Stimulated activated CD4-positive, alpha-beta T cell treated with anti-CD3 and anti-CD28 coated beads, Interleukin-1b, Interleukin-23, amount 100 ng/mL, for 48 hours (primary cell): ENCODE measurements around the gene RAVER2.
A peak's percentile ranks its signal among the peaks of the same experiment; 100 is the strongest.
"Not testable (repeated sequence)": the region's sequence is repeated elsewhere in the genome, so short reads cannot be mapped to it uniquely, and the experiment has no call there.

Experiments
- DNase-seq: peaks from one replicate; pipeline ENCODE4 v3.0.0-alpha.2; 2020

RAVER2 gene

GRCh38 chr1:64820572-64820971, 75.7 kb downstream of the RAVER2 start:
- not testable (repeated sequence) for DNase-seq

GRCh38 chr1:64822621-64823020, 77.7 kb downstream of the RAVER2 start:
- no peak for DNase-seq

GRCh38 chr1:64823691-64824476, 79.0 kb downstream of the RAVER2 start:
- DNase-seq = peak; percentile 41

- no peak for DNase-seq
Observed at GRCh38 chr1:64826991-64827390, 82.1 kb downstream of the RAVER2 start.

GRCh38 chr1:64828829-64829228, 84.0 kb downstream of the RAVER2 start:
- no peak for DNase-seq

- DNase-seq = no peak
Observed at GRCh38 chr1:64829411-64830029, 84.6 kb downstream of the RAVER2 start.

GRCh38 chr1:64830030-64830651, 85.3 kb downstream of the RAVER2 start:
- no peak for DNase-seq

GRCh38 chr1:64834734-64835133, 89.9 kb downstream of the RAVER2 start:
- no peak for DNase-seq

GRCh38 chr1:64836802-64837201, 91.9 kb downstream of the RAVER2 start:
- DNase-seq = no peak

- DNase-seq = no peak
Observed at GRCh38 chr1:64838486-64838885, 93.6 kb downstream of the RAVER2 start.

- DNase-seq = no peak
Observed at GRCh38 chr1:64839261-64839660, 94.4 kb downstream of the RAVER2 start.

- DNase-seq = no peak
Observed at GRCh38 chr1:64839732-64840405, 95.0 kb downstream of the RAVER2 start.

- no peak for DNase-seq
Observed at GRCh38 chr1:64841330-64842065, 96.6 kb downstream of the RAVER2 start.

GRCh38 chr1:64842224-64842623, 97.3 kb downstream of the RAVER2 start:
- no peak for DNase-seq

- DNase-seq = no peak
Observed at GRCh38 chr1:64843675-64844074, 98.8 kb downstream of the RAVER2 start.

GRCh38 chr1:64844175-64844574, 99.3 kb downstream of the RAVER2 start:
- no peak for DNase-seq

GRCh38 chr1:64844609-64845008, 99.7 kb downstream of the RAVER2 start:
- no peak for DNase-seq

GRCh38 chr1:64845831-64846425, 101.1 kb downstream of the RAVER2 start:
- DNase-seq = no peak

- DNase-seq = no peak
Observed at GRCh38 chr1:64846573-64847430, 101.9 kb downstream of the RAVER2 start.

GRCh38 chr1:64847666-64848065, 102.8 kb downstream of the RAVER2 start:
- no peak for DNase-seq

GRCh38 chr1:64848136-64848535, 103.3 kb downstream of the RAVER2 start:
- no peak for DNase-seq
